Hippocampal formation (tissue), 2 donors: ENCODE data around the gene C1orf53.
"Not testable (repeated sequence)": the region's sequence is repeated elsewhere in the genome, so short reads cannot be mapped to it uniquely, and the experiment has no call there.

Experiments used
- DNase-seq, 2 donors: peaks; one replicate each; lab custom pipeline; 2025; lab: John Stamatoyannopoulos, UW

C1orf53 gene

DNA sequence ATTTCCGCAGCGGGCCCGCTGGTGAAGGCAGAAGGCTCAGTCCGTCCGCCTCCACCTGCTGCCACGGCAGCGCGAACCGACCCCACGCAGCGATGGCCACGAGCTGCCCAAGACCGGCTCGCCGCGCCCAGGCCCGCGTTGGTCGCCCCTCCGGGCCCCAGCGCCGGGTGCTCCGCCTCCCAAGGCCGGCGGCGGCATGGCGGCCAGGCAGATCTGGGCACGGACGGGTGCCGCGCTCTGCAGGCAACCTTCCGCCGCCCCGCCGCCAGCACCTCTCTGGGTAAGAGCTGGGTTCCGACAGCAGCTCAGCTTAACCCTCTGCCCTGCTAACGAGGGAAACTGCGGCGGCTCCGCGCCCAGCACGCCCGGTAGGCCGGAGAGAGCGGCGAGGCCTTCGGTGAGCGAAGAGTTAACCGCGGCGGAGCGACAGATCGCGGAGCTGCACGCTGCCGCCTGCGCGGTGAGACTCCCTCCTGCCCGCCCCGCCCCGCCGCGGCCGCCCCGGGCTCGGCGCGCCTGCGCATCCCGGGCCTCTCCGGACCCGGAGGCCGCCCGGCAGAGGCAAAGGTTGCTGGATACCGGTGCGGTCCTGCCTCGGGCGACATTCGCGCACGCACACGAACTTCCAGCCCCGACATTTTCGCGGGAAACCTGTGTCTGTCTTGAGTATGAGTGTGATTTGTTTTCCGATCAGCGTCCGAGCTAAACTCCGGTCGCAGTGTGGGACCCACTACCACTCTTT, at the start of gene C1orf53:
Gene C1orf53 (plus strand): TSS at position 177 of the 742 bp plus-strand sequence. CDS start 20 bp downstream, at position 197.
- peak; percentile 85 to 90 for DNase-seq

GRCh38 chr1:197855751-197856150, 46.7 kb upstream of the C1orf53 start:
- not testable (repeated sequence) for DNase-seq

DNA sequence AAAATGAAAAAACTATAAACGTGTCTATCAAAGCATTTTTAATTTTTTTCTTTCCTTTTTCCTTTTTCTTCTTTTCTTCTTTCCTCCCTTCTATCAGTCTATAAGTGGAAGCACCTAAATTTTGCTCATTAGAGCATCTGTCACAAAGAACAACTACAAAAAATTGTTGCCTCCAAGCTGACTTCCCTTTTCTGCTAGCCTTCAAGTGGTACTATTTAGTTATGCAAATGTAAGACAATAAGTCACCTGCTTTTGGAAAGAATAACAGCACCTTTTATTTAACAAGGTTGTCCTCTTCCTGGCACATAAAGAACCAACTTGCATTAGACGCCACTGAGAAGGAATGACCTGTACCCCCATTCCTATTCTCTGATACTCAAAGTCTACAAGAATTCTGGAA, 45.0 kb upstream of the C1orf53 start:
- DNase-seq, result no peak

DNA sequence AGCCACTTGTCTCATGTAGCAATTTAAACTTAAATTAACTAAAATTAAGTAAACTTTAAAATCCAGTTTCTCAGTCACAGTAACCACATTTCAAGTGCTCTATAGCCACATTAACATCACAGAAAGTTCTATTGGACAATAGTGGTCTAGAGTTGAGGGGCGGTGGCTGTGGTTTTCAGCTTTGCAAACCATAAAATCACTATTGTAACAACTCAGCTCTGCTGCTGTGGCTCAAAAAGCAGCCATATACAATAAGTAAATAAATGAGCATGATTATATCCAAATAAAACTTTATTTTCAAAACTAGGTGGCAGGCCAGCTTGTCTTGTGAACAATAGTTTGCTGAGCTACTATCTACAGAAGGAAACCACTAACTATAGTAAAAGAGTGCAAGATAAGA, 43.4 kb upstream of the C1orf53 start:
- no peak for DNase-seq

DNA sequence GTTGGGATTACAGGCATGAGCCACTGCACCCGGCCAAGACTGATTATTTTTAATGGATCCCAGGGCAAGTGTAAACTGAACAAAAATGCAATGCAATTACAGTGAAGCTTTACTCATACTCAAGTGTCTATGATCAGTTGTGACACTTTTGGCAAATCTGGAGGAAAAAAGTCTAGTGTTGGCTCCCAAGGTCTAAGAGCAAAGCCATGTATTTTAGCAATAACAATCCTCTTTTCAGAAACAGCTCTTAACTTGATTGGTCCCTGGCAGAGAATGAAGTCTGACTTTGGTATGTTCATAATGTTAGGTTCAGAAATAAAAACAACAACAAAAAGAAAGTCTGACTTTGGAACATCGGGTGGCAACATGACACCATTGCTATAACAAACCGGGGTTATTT, 40.2 kb upstream of the C1orf53 start:
- no peak for DNase-seq

- DNase-seq, result no peak
Measured at GRCh38 chr1:197862671-197863070, 39.8 kb upstream of the C1orf53 start.

- DNase-seq, result no peak
Measured at GRCh38 chr1:197865809-197866208, 36.6 kb upstream of the C1orf53 start.

DNA sequence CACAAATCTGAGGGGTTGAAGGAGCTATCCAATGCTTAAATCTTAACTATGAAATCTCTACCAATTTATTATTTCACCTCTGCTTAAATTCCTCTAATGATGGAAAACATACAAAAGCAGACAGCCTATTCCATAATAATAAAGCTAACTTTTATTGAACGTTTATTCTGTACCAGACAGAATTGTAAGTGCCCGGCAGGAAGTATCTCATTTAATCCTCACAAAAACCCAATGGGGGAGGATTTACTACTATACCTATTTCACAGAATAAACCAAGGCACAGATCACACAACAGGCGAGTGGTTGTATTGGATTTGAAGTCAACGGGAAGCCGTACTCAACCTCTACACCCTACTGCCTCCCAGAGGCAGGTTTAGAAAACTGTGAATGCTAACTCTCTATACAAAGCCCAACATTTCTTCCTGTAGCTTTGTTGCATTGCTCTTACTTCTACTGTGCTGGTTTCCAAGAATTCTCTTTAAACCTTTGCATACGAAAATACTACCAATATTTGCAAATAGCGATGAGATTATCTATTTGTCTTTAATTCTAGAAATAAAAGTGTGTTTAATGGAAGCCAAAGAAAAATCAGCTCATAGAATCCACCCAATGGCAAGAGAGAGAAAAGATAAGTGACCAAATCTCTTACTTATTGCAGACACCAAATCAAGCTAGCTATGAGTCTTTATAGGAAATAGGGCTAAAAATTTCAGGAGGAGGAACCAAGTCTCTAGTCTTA, 33.5 kb upstream of the C1orf53 start:
- no peak for DNase-seq

- DNase-seq, result no peak
Measured at GRCh38 chr1:197869490-197870077, 32.8 kb upstream of the C1orf53 start.

GRCh38 chr1:197876894-197877293, 25.5 kb upstream of the C1orf53 start:
- DNase-seq, result no peak

- not testable (repeated sequence) for DNase-seq
Measured at GRCh38 chr1:197880385-197880784, 22.0 kb upstream of the C1orf53 start.

- not testable (repeated sequence) for DNase-seq
Measured at GRCh38 chr1:197882241-197882640, 20.2 kb upstream of the C1orf53 start.

- DNase-seq, result no peak
Measured at GRCh38 chr1:197884173-197884572, 18.3 kb upstream of the C1orf53 start.

DNA sequence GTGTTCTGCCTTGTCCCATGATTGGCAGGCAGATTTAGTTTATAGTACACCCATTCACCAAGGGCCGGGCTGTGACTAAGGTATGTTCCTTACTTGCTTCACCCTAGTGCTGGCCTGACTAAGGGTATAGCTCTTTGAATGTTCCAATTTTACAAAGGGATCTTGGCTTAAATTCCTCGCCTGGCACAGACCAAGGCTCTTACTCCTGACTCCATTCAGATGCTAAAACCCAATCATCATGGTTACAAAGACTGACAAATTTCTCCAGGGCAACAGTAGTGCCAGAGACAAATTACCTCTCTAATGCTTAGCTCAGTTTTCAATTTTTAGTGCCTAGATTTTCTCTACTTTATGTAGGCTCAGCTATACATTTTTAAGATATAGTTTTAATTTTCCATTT, 11.5 kb upstream of the C1orf53 start:
- DNase-seq, result peak in 1 of 2 donors; percentile 42

DNA sequence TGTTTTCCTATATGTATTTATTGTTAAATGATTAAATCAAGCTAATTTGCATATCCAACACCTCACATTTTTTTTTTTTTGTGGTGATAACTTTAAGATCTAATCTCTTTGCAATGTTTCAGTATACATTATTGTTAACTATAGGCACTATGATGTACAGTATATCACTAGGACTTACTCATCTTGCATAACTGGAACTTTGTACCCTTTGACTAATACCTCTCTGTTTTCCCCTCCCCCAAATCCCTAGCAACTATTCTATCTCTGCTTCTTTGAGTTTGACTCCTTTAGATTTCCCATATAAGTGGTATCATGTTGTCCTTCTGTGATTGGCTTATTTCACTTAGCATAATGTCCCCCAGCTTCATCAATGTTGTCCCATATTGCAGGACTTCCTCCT, 9.7 kb upstream of the C1orf53 start:
- DNase-seq, result no peak

GRCh38 chr1:197896301-197896700, 6.1 kb upstream of the C1orf53 start:
- no peak for DNase-seq

GRCh38 chr1:197899037-197899436, 3.4 kb upstream of the C1orf53 start:
- DNase-seq, result no peak

- no peak for DNase-seq
Measured at GRCh38 chr1:197902131-197902453, 338 bp upstream of the C1orf53 start.

DNA sequence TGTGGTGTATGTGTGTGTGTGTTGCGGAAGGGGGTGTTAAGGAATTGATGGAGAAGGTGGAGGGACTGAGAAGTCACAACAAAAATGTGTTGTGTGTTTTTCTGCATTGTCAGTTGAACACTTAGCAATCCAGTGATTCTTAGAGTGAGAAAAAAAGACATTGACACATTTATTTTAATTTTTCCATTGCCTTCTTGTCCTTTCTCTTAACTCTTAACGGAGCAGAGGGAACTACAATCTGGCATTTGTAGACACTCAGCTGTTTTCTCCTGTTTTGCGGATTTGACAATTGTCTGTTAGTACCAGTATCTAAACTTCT, 725 bp downstream of the C1orf53 start:
- peak in 1 of 2 donors; percentile 55 for DNase-seq

DNA sequence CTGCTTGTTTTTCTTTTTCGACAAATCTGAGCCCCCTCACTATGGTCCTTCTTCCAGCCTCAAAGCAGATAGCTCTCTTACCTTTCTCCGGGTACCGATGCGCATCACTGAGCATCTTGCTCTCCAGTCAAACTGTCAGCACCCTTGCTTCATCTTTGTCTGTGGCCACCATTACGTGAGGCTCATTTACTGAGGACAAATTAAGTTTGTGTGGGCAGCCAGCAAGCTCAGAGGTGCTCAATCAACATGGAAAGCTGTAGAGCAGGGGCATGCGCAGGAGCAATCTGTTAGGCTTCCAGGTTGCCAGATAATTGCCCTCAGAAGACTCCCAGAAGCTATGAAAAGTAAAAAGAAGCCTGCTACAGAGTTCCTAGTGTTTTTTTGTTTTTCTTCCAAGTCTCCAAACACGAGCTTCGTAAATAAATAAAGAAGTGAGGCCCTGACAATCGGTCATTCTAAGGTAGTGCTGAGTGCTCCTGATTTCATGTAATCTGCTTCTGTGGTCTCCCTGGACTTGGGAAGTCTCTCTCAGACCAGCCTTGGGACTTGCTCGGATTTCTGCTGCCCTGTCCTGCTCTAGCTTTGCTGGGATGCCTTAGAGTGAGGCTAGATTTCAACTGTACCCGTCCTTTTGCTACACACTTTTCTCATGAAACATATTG, 1.8 kb downstream of the C1orf53 start:
- no peak for DNase-seq

GRCh38 chr1:197905699-197906351, 3.4 kb downstream of the C1orf53 start:
- DNase-seq, result no peak
